A549 treated with ZK216348 at 1 μM for 4 hours (cell line): Measurements from ENCODE around the gene RBM20. TPM values are rescaled to one million over a fixed set of nuclear protein-coding genes. Genes with fewer than 3 reads are reported as not detected.

Experiments used
- total RNA-seq: library from RNA; stranded (reverse); fragments of 200-300 nt; extraction: Qiagen RNA extraction; gene quantifications from 5 replicates; pipeline ENCODE4 v1.2.3, GENCODE V29; 2022; ENCODE audit warnings: low read depth

The RBM20 gene
- 1.6 to 2.7 TPM (median 2.4 TPM) in 5 replicates for total RNA-seq

DNA sequence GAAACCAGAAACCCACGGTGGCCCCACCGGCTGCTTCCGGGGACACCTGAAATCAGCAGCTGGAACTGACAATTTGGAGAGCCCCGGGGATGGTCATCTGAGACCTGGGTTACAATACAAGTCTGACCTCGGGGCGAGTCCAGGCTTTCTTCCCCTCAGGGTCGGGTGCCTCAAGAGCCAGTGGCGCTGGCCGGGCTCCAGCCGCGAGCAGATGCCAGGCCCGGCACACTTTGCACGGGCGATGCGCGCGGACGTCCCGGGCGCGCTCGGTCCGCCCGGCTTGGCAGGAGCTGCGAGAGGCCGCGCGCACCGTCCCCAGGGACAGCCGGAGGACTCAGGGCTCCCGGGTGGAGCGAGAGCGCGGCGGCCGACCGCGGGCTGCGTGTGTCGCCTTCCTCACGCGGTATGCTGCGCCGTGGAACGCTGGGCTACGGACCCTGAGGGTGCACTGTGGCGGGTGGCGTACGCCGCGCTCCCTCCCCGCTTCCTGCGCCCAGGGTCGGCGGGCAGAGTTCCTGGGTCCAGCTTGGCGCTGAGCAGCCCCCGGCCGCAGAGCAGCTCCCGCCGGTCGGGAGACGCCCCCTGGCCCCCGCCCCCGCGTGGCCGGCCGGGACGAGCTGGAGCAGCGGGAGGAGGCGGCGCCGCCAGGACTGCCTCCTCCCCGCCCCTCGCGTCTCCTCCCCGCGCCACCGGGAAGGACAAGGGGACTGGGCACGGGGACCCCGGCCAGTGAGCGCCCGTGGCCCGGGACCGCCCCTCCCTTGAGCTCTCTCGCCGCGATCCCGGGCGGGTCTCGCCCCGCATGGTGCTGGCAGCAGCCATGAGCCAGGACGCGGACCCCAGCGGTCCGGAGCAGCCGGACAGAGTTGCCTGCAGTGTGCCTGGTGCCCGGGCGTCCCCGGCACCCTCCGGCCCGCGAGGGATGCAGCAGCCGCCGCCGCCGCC, at the start of gene RBM20:
Gene RBM20, plus strand, starts transcription at position 684 of the 945 bp plus-strand sequence. Its CDS starts 119 bp downstream, at position 803.

DNA sequence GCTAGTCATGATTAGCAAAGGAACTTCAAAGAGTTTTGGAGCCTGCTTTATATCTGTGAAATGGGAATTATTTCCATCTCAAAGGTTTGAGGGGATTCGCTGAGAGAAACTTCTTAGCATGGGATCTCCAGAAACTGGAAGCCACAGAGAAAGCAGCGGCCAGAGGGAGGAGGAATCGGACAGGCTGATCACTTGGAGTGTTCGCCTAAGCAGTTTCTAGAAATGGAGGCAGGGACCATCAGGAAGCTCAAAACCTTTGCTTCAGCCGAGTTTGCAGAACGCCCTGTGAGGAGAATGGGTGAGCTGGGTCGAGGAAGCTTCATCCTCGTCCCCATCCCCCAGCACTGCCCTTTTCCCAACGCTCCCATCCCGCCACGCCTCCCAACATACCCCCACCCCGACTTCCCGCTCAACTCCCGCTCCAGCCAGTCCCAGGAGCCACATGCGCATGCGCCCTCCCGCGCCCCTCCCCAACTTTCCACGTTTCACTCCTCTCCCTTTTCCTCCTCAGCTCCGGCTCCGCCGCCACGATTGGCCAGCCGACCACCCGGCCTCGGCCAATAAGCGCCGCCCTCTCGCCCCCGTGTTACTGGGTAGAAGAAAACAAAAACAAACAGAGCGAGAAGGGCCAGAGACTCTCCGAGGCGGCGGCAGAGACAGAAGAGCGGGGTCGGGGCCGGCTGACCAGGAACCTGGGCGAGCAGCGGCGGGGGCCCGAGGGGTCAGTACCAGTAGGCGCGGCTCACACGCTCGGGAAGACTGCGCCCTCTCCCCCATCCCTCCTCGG, 227.4 kb downstream of the RBM20 start, which contains the start of gene PDCD4:
Gene PDCD4, plus strand, starts transcription at position 631 of the 787 bp plus-strand sequence. CDS start 4,100 bp downstream, outside the sequence.

Other genes with a start within 250 kb of the RBM20 start
- gene DUSP5, start 146.4 kb upstream of the RBM20 start, total RNA-seq: 84.0 to 163 TPM (median 125 TPM) in 5 replicates
- gene SMC3, start 76.6 kb upstream of the RBM20 start, total RNA-seq: 41.2 to 75.6 TPM (median 45.7 TPM) in 5 replicates
- 26.2 to 35.9 TPM (median 31.7 TPM) in 5 replicates for gene PDCD4, start 227.6 kb downstream of the RBM20 start, total RNA-seq